Measurements from ENCODE around the gene IFT80. TPM values are rescaled to one million over a fixed set of nuclear protein-coding genes. Genes with fewer than 3 reads are reported as not detected.

The IFT80 gene
- total RNA-seq, 5 donors from 2014 or later (not counting 1 experiment from before 2014, with no cell fraction given), result 22.5 to 34.2 (median 26.4) TPM

DNA sequence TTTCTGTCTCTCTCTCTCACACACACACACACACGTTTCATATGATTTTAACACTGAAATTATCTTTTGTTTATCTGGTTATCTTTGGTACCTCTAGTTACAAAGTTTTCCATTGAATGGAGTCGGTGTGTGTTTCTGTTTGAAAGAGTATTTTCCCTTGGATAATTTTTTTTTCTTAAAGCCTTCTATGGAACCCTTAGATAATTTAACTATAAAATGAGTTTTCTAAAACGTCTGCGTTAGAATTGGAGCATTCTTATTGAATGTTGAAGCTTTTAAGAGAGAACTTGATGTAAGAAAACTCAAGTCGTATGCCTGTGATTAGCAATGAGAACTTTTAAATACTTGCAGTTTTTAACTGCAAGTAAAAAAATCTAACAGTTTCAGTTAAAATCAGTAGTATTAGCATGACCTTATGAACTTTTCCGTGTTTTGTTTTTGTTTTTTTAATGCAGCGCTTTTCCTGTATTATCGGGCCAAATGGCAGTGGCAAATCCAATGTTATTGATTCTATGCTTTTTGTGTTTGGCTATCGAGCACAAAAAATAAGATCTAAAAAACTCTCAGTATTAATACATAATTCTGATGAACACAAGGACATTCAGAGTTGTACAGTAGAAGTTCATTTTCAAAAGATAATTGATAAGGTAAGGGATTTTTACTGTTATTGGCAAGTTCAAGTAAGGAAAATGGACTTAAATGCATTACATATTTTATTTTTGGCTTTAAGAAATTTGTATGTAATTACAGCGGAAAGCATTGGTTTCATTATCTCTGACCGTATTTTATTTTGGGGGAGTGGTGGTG lies 3.4 kb upstream of the IFT80 start:
- Histone ChIP-seq H3K9me3 (no peaks in the 10 kb centered on the region), H3K27me3 (replicated peaks in 1 of 2; ENCODE audit: control insufficient read depth in 2 of 2, extremely low read depth in 1 of 2, insufficient read depth in 2 of 2, low read length in 1 of 2) (peaks cover 0 to 9% of the 10 kb centered on the region in 2 experiments), H3K4me3 (ENCODE audit: control insufficient read depth in 1 of 2, extremely low read depth in 1 of 2, low read length in 1 of 2) (peak overlapping the region; percentile 65 to 100), H3K27ac (ENCODE audit: low read length) (no peak overlapping the region), H3K4me1 (ENCODE audit: control insufficient read depth in 1 of 2, extremely low read depth in 1 of 2, insufficient read depth in 2 of 2, low read length in 2 of 2) (peaks cover 13 to 34% of the 10 kb centered on the region in 2 experiments), H3K36me3 (ENCODE audit: control insufficient read depth in 2 of 2, extremely low read depth in 1 of 2, insufficient read depth in 1 of 2, low read length in 1 of 2) (no peaks in the 10 kb centered on the region)
- peaks cover 41 to 53% (median 49%) of the 10 kb centered on the region in 3 donors for H3K4me1 Mint-ChIP-seq
- H3K9me3 Mint-ChIP-seq, result no peaks in the 10 kb centered on the region
- H3K27ac Mint-ChIP-seq, result peak overlapping the region in 1 of 2 donors; percentile 50
- ChIA-PET CTCF (interaction anchor here (0.9 to 1.5 kb wide), 5 partner anchors 10 to 15 kb away, joined by 3 to 5 read pairs (median 3); no protein-coding TSS in a partner anchor), POLR2A (interaction anchor here in 1 of 2 donors (1.0 to 1.1 kb wide), 3 partner anchors 13 to 39 kb away, joined by 3 to 4 read pairs (median 3); no protein-coding TSS in a partner anchor)
- WGBS (ENCODE audit: insufficient coverage), result no CpG with 5 or more reads among the region's 11 CpGs
- no peak for DNase-seq
- ATAC-seq (replicated peaks in 1 of 4), result no peak
- H3K27me3 Mint-ChIP-seq, result peaks cover 3 to 11% of the 10 kb centered on the region in 2 donors
- peak overlapping the region; percentile 83 to 91 (median 89) for H3K4me3 Mint-ChIP-seq
- peaks cover 5% of the 10 kb centered on the region for H3K36me3 Mint-ChIP-seq

DNA sequence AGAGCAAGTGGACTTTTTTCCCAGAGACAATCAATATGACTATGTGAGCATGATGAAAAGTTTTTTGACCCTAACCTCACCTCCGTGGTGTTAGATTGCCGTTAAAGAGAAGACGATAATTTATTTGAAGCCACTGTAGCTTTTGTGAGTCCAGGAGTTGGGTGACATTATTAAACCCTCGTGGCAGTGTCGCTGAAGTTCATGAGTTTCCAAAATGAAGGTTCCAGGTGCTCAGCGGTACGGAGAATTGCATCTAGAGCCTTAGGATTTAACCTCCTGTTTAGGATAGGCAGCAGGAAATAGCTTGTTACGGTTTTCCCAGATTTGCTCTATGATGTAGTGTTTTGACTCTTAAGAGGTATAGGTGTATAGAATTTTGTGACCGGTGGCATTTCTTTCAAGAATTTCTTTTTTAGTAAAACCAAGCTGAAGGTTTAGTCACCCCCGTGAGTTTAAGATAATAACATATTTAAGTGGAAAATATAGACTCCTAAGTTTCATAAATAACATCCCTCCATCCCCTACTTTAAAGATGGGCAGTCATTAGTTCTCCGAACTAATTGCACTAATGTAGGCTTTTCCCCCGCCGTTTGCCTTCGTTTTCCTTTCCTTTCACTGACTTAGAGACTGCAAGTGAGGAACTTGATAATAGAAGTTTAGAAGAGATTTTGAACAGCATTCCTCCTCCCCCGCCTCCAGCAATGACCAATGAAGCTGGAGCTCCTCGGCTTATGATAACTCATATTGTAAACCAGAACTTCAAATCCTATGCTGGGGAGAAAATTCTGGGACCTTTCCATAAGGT lies 2.5 kb upstream of the IFT80 start:
- 4% methylated on average over 7 of the region's 16 CpGs for WGBS (ENCODE audit: insufficient coverage)
- no peaks in the 10 kb centered on the region for H3K9me3 Mint-ChIP-seq
- CTCF ChIA-PET, result interaction anchor here in 1 of 2 donors (0.5 to 1.0 kb wide), 3 partner anchors 12 to 413 kb away, joined by 3 to 4 read pairs (median 3); partner anchors contain the start of gene IL12A
- peak overlapping the region; percentile 16 to 39 for H3K27ac Mint-ChIP-seq
- peaks cover 5% of the 10 kb centered on the region for H3K36me3 Mint-ChIP-seq
- H3K4me1 Mint-ChIP-seq, result peaks cover 46 to 60% (median 55%) of the 10 kb centered on the region in 3 donors
- Histone ChIP-seq H3K36me3 (ENCODE audit: control insufficient read depth in 2 of 2, extremely low read depth in 1 of 2, insufficient read depth in 1 of 2, low read length in 1 of 2) (no peaks in the 10 kb centered on the region), H3K27me3 (replicated peaks in 1 of 2; ENCODE audit: control insufficient read depth in 2 of 2, extremely low read depth in 1 of 2, insufficient read depth in 2 of 2, low read length in 1 of 2) (peaks cover 0 to 9% of the 10 kb centered on the region in 2 experiments), H3K9me3 (no peaks in the 10 kb centered on the region), H3K4me1 (ENCODE audit: control insufficient read depth in 1 of 2, extremely low read depth in 1 of 2, insufficient read depth in 2 of 2, low read length in 2 of 2) (peaks cover 13 to 36% of the 10 kb centered on the region in 2 experiments), H3K4me3 (ENCODE audit: control insufficient read depth in 1 of 2, extremely low read depth in 1 of 2, low read length in 1 of 2) (peak overlapping the region; percentile 65 to 100), H3K27ac (ENCODE audit: low read length) (no peak overlapping the region)
- H3K4me3 Mint-ChIP-seq, result peak overlapping the region; percentile 83 to 91 (median 89)
- ATAC-seq (replicated peaks in 1 of 4) (no peak), DNase-seq (peak in 1 of 35 experiments; percentile 30)
- POLR2A ChIA-PET, result interaction anchor here in 1 of 2 donors (0.7 kb wide), 1 partner anchor 10 kb away, joined by 3 read pairs; no protein-coding TSS in a partner anchor
- H3K27me3 Mint-ChIP-seq, result peaks cover 3 to 11% of the 10 kb centered on the region in 2 donors

GRCh38 chr3:160400702-160401150 lies 1.7 kb upstream of the IFT80 start:
- ChIA-PET POLR2A (interaction anchor here in 1 of 2 donors (0.5 kb wide), 1 partner anchor 38 kb away, joined by 3 read pairs; no protein-coding TSS in a partner anchor), CTCF (interaction anchor here (1.0 kb wide), 4 partner anchors 13 to 412 kb away, joined by 3 to 6 read pairs (median 4); partner anchors contain the start of gene IL12A (in 1 of the 2))
- peak overlapping the region; percentile 91 to 97 (median 97) for H3K4me3 Mint-ChIP-seq
- DNase-seq (peak in 11 of 35 experiments; percentile 1 to 38 (median 8)), ATAC-seq (replicated peaks in 1 of 4) (no peak)
- WGBS (ENCODE audit: insufficient coverage), result 1% methylated on average over 50 of the region's 51 CpGs
- Histone ChIP-seq H3K4me1 (ENCODE audit: control insufficient read depth in 1 of 2, extremely low read depth in 1 of 2, insufficient read depth in 2 of 2, low read length in 2 of 2) (peaks cover 13 to 29% of the 10 kb centered on the region in 2 experiments), H3K4me3 (ENCODE audit: control insufficient read depth in 1 of 2, extremely low read depth in 1 of 2, low read length in 1 of 2) (peak overlapping the region; percentile 65 to 100), H3K36me3 (ENCODE audit: control insufficient read depth in 2 of 2, extremely low read depth in 1 of 2, insufficient read depth in 1 of 2, low read length in 1 of 2) (no peaks in the 10 kb centered on the region), H3K9me3 (no peaks in the 10 kb centered on the region), H3K27me3 (replicated peaks in 1 of 2; ENCODE audit: control insufficient read depth in 2 of 2, extremely low read depth in 1 of 2, insufficient read depth in 2 of 2, low read length in 1 of 2) (peaks cover 0 to 9% of the 10 kb centered on the region in 2 experiments), H3K27ac (ENCODE audit: low read length) (no peak overlapping the region)
- H3K27me3 Mint-ChIP-seq, result peaks cover 3 to 11% of the 10 kb centered on the region in 2 donors
- peaks cover 5% of the 10 kb centered on the region for H3K36me3 Mint-ChIP-seq
- H3K4me1 Mint-ChIP-seq, result peaks cover 48 to 60% (median 57%) of the 10 kb centered on the region in 3 donors
- H3K27ac Mint-ChIP-seq, result peak overlapping the region; percentile 39 to 99
- no peaks in the 10 kb centered on the region for H3K9me3 Mint-ChIP-seq

DNA sequence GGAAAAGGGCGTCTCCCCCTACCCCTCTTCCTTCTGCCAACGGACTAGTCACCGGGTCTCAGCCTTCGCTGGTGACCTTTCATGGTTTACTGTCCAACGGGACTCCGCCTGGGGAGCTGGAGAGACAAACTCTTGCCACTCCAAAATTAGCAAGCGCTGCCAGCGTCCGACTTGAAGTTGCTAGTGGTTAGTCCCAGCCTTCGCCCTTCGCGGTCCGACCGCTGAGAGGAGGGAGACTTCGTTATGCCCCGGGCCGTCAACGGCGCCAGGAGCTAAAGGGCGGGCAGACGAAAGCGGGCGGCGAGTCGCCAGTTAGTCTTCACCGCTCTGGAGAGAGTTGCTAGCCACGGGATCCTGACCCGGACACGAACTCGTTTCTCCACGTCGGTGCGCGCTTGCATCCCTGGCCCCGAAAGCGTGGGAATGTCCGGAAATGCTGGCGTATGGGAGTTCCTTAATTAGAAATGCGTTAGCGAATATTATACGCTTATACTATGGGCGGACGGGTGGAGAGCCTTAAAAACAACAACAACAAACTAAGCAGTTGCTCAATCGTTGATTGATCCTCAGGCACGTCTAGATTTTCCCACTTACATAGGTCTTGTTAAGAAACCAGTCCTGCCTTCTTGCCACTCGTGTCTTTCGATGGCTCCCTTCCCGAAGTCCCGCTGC lies 1.1 kb upstream of the IFT80 start:
- H3K4me3 Mint-ChIP-seq, result peak overlapping the region; percentile 91 to 97 (median 97)
- DNase-seq (peak in 16 of 35 experiments; percentile 0 to 43 (median 14)), ATAC-seq (replicated peaks in 1 of 4) (no peak)
- CTCF ChIA-PET, result interaction anchor here (0.6 to 1.0 kb wide), 4 partner anchors 13 to 35 kb away, joined by 3 to 6 read pairs (median 4); no protein-coding TSS in a partner anchor
- Histone ChIP-seq H3K9me3 (no peaks in the 10 kb centered on the region), H3K27ac (ENCODE audit: low read length) (peak overlapping the region; percentile 82), H3K36me3 (ENCODE audit: control insufficient read depth in 2 of 2, extremely low read depth in 1 of 2, insufficient read depth in 1 of 2, low read length in 1 of 2) (no peaks in the 10 kb centered on the region), H3K27me3 (replicated peaks in 1 of 2; ENCODE audit: control insufficient read depth in 2 of 2, extremely low read depth in 1 of 2, insufficient read depth in 2 of 2, low read length in 1 of 2) (peaks cover 0 to 9% of the 10 kb centered on the region in 2 experiments), H3K4me1 (ENCODE audit: control insufficient read depth in 1 of 2, extremely low read depth in 1 of 2, insufficient read depth in 2 of 2, low read length in 2 of 2) (peaks cover 13 to 29% of the 10 kb centered on the region in 2 experiments), H3K4me3 (ENCODE audit: control insufficient read depth in 1 of 2, extremely low read depth in 1 of 2, low read length in 1 of 2) (peak overlapping the region; percentile 65 to 100)
- no peaks in the 10 kb centered on the region for H3K9me3 Mint-ChIP-seq
- peak overlapping the region; percentile 99 for H3K27ac Mint-ChIP-seq
- H3K27me3 Mint-ChIP-seq, result peaks cover 3 to 11% of the 10 kb centered on the region in 2 donors
- peaks cover 7% of the 10 kb centered on the region for H3K36me3 Mint-ChIP-seq
- H3K4me1 Mint-ChIP-seq, result peaks cover 49 to 60% (median 60%) of the 10 kb centered on the region in 3 donors
- POLR2A ChIA-PET, result interaction anchor here in 1 of 2 donors (0.5 kb wide), 1 partner anchor 38 kb away, joined by 3 read pairs; no protein-coding TSS in a partner anchor
- under 1% methylated on average over 44 of the region's 49 CpGs for WGBS (ENCODE audit: insufficient coverage)

GRCh38 chr3:160398820-160399124 lies 253 bp downstream of the IFT80 start:
- DNase-seq, result no peak
- Mint-ChIP-seq H3K4me1 (peaks cover 45 to 54% (median 48%) of the 10 kb centered on the region in 3 donors), H3K9me3 (no peaks in the 10 kb centered on the region), H3K36me3 (peaks cover 4% of the 10 kb centered on the region), H3K27ac (peak overlapping the region; percentile 99), H3K4me3 (peak overlapping the region; percentile 91 to 97 (median 97)), H3K27me3 (peaks cover 3 to 8% of the 10 kb centered on the region in 2 donors)
- Histone ChIP-seq H3K4me1 (ENCODE audit: control insufficient read depth in 1 of 2, extremely low read depth in 1 of 2, insufficient read depth in 2 of 2, low read length in 2 of 2) (peaks cover 13 to 20% of the 10 kb centered on the region in 2 experiments), H3K36me3 (ENCODE audit: control insufficient read depth in 2 of 2, extremely low read depth in 1 of 2, insufficient read depth in 1 of 2, low read length in 1 of 2) (no peaks in the 10 kb centered on the region), H3K9me3 (no peaks in the 10 kb centered on the region), H3K27ac (ENCODE audit: low read length) (peak overlapping the region; percentile 82), H3K4me3 (ENCODE audit: control insufficient read depth in 1 of 2, extremely low read depth in 1 of 2, low read length in 1 of 2) (peak overlapping the region; percentile 65 to 100), H3K27me3 (replicated peaks in 1 of 2; ENCODE audit: control insufficient read depth in 2 of 2, extremely low read depth in 1 of 2, insufficient read depth in 2 of 2, low read length in 1 of 2) (peaks cover 0 to 9% of the 10 kb centered on the region in 2 experiments)
- peak; percentile 1 to 5 (median 2) for ATAC-seq (replicated peaks in 1 of 4)
- ChIA-PET CTCF (interaction anchor here (0.7 to 0.8 kb wide), 5 partner anchors 14 to 1713 kb away, joined by 6 to 11 read pairs (median 8); no protein-coding TSS in a partner anchor), POLR2A (interaction anchor here (0.7 to 1.0 kb wide), 2 partner anchors 9 kb away, joined by 3 to 8 read pairs; no protein-coding TSS in a partner anchor)
- WGBS (ENCODE audit: insufficient coverage), result 0% methylated on average over 4 of the region's 9 CpGs
